HUES64 (cell line): ENCODE data around the gene ZNF343.
"Not testable (repeated sequence)": the region's sequence is repeated elsewhere in the genome, so short reads cannot be mapped to it uniquely, and the experiment has no call there.

ENCODE experiments used
- H3K27ac ChIP-seq: 2 replicates; pipeline ENCODE4 v1.7.0; 2013; ENCODE audit warnings: low read depth, low read length, inconsistent platforms
- H3K27me3 ChIP-seq: 2 replicates; pipeline ENCODE4 v1.6.1; 2013; ENCODE audit warnings: mild to moderate bottlenecking, low read length; ENCODE audit not compliant: insufficient read depth
- H3K36me3 ChIP-seq: 2 replicates; pipeline ENCODE4 v1.6.1; 2013; ENCODE audit warnings: mild to moderate bottlenecking, low read length; ENCODE audit not compliant: insufficient read depth
- H3K4me1 ChIP-seq: 2 replicates; pipeline ENCODE4 v1.6.1; 2013; ENCODE audit warnings: mild to moderate bottlenecking, low read length, moderate library complexity; ENCODE audit not compliant: insufficient read depth
- H3K4me3 ChIP-seq: 2 replicates; pipeline ENCODE4 v1.5.1; 2013; ENCODE audit warnings: mild to moderate bottlenecking, low read length, moderate library complexity
- H3K9ac ChIP-seq: 2 replicates; pipeline ENCODE4 v1.6.1; 2013; ENCODE audit warnings: mild to moderate bottlenecking, low read depth, low read length
- H3K9me3 ChIP-seq: 2 replicates; pipeline ENCODE4 v1.6.1; 2013; ENCODE audit warnings: low read depth, low read length; ENCODE audit not compliant: insufficient read depth
- WGBS: fragments of 150-250, 120-280 bp; methylation state at CpG from one replicate; pipeline ENCODE4 v1.1.7; 2013; ENCODE audit warnings: missing lambda C conversion rate; 5-methylcytosine and 5-hydroxymethylcytosine counted together

ZNF343 gene

GRCh38 chr20:2520617-2521016 is 11.9 kb upstream of the ZNF343 start:
- 90% methylated on average over 3 of the region's 3 CpGs for WGBS
- H3K27ac ChIP-seq: no peak overlapping the region
- H3K27me3 ChIP-seq: peaks cover 96% of the 10 kb centered on the region
- 0 out of 2 replicates have a peak, but pooled peaks cover 2% of the 10 kb centered on the region for H3K4me1 ChIP-seq
- no peak overlapping the region for H3K4me3 ChIP-seq
- H3K36me3 ChIP-seq: no peaks in the 10 kb centered on the region
- no peak overlapping the region for H3K9ac ChIP-seq
- H3K9me3 ChIP-seq: no peaks in the 10 kb centered on the region

DNA sequence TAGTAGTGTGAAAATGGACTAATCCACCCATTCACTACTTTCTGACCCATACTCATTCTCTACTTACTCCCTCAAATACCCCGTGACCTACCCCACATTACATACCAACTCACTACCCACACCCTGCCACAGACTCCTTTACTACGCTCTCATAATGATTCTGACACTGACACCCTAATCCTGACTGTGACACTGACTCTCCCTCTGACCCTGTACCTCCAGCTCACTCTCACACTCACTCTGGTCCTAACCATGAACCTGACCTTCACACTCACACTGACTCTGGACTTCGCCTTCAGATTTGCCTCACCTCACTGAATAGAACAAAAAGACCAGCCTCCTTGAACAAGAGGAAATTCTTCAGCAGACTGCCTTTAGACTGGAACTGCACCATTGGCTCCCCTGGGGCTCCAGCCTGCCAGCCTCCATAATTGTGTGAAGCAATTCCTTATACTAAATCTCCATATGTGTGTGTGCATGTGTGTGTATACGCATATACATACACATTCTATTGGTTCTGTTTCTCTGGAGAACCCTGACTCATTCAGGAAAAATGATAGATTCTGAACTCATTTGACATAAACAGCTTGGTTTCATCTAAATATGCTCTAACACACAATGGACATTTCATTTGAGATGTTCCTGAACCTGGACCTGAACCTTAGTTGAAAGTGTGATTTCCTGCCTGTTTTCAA is 10.5 kb upstream of the ZNF343 start:
- H3K9me3 ChIP-seq: no peaks in the 10 kb centered on the region
- no peak overlapping the region for H3K4me3 ChIP-seq
- H3K9ac ChIP-seq: no peak overlapping the region
- H3K4me1 ChIP-seq: no peaks in the 10 kb centered on the region
- WGBS: 93% methylated on average over 3 of the region's 4 CpGs
- H3K27me3 ChIP-seq: peaks cover 98% of the 10 kb centered on the region
- no peaks in the 10 kb centered on the region for H3K36me3 ChIP-seq
- H3K27ac ChIP-seq: no peak overlapping the region

DNA sequence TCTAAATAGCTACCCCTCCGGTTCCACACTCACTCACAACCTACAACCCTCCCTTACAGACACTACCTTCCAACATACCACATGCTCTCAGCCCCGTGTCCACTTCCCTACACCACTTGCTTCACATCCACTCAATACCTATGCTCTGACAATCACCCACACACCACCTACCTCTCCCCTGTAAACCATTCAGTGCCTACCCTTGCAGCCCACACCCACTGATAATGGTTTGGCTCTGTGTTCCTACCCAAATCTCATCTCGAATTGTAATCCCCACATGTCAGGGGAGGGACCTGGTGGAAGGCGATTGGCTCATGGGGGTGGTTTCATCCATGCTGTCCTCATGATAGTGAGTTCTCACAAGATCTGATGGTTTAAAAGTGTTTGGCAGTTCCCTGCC is 9.8 kb upstream of the ZNF343 start:
- 78% methylated on average over 4 of the region's 4 CpGs for WGBS
- no peaks in the 10 kb centered on the region for H3K9me3 ChIP-seq
- no peaks in the 10 kb centered on the region for H3K4me1 ChIP-seq
- peaks cover 98% of the 10 kb centered on the region for H3K27me3 ChIP-seq
- no peaks in the 10 kb centered on the region for H3K36me3 ChIP-seq
- H3K9ac ChIP-seq: no peak overlapping the region
- no peak overlapping the region for H3K27ac ChIP-seq
- H3K4me3 ChIP-seq: no peak overlapping the region

GRCh38 chr20:2518096-2518495 is 9.4 kb upstream of the ZNF343 start:
- H3K27me3 ChIP-seq: peaks cover 98% of the 10 kb centered on the region
- 92% methylated on average over 10 of the region's 10 CpGs for WGBS
- H3K9ac ChIP-seq: no peak overlapping the region
- H3K36me3 ChIP-seq: no peaks in the 10 kb centered on the region
- no peaks in the 10 kb centered on the region for H3K9me3 ChIP-seq
- H3K4me1 ChIP-seq: no peaks in the 10 kb centered on the region
- H3K27ac ChIP-seq: no peak overlapping the region
- no peak overlapping the region for H3K4me3 ChIP-seq

- H3K36me3 ChIP-seq: no peaks in the 10 kb centered on the region
- no peaks in the 10 kb centered on the region for H3K4me1 ChIP-seq
- H3K27ac ChIP-seq: no peak overlapping the region
- H3K27me3 ChIP-seq: peaks cover 98% of the 10 kb centered on the region
- WGBS: 77% methylated on average over 2 of the region's 2 CpGs
- no peak overlapping the region for H3K9ac ChIP-seq
- H3K4me3 ChIP-seq: no peak overlapping the region
- no peaks in the 10 kb centered on the region for H3K9me3 ChIP-seq
Observed at GRCh38 chr20:2516399-2516798, 7.7 kb upstream of the ZNF343 start.

- no peaks in the 10 kb centered on the region for H3K36me3 ChIP-seq
- no peak overlapping the region for H3K27ac ChIP-seq
- H3K9ac ChIP-seq: no peak overlapping the region
- H3K27me3 ChIP-seq: peaks cover 98% of the 10 kb centered on the region
- H3K4me3 ChIP-seq: no peak overlapping the region
- H3K9me3 ChIP-seq: no peaks in the 10 kb centered on the region
- H3K4me1 ChIP-seq: no peaks in the 10 kb centered on the region
- WGBS: no CpG with 5 or more reads among the region's 1 CpG
Observed at GRCh38 chr20:2515203-2515602, 6.5 kb upstream of the ZNF343 start.

- H3K27me3 ChIP-seq: peaks cover 72% of the 10 kb centered on the region
- WGBS: 5% methylated on average over 3 of the region's 3 CpGs
- H3K4me1 ChIP-seq: no peaks in the 10 kb centered on the region; the same call in 1 of the 2 replicates
- no peaks in the 10 kb centered on the region for H3K36me3 ChIP-seq
- no peaks in the 10 kb centered on the region for H3K9me3 ChIP-seq
- peak overlapping the region; percentile 70 for H3K4me3 ChIP-seq
- no peak overlapping the region for H3K27ac ChIP-seq
- H3K9ac ChIP-seq: no peak overlapping the region
Observed at GRCh38 chr20:2509794-2510193, 1.1 kb upstream of the ZNF343 start.

- H3K4me3 ChIP-seq: peak overlapping the region; percentile 70
- no peak overlapping the region; the same call in 1 of the 2 replicates for H3K9ac ChIP-seq
- H3K36me3 ChIP-seq: no peaks in the 10 kb centered on the region
- H3K27ac ChIP-seq: no peak overlapping the region; the same call in 1 of the 2 replicates
- 9% methylated on average over 8 of the region's 9 CpGs for whole genome bisulfite sequencing
- H3K27me3 ChIP-seq: peaks cover 68% of the 10 kb centered on the region
- no peaks in the 10 kb centered on the region; the same call in 1 of the 2 replicates for H3K4me1 ChIP-seq
- H3K9me3 ChIP-seq: no peaks in the 10 kb centered on the region
Observed at GRCh38 chr20:2509468-2509781, 710 bp upstream of the ZNF343 start.

- 35% methylated on average over 22 of the region's 22 CpGs for WGBS
- peak overlapping the region; percentile 71 for H3K9ac ChIP-seq
- no peaks in the 10 kb centered on the region; the same call in 1 of the 2 replicates for H3K4me1 ChIP-seq
- peak overlapping the region; percentile 70 for H3K4me3 ChIP-seq
- no peak overlapping the region for H3K27ac ChIP-seq
- H3K9me3 ChIP-seq: no peaks in the 10 kb centered on the region
- H3K27me3 ChIP-seq: peaks cover 55% of the 10 kb centered on the region
- no peaks in the 10 kb centered on the region for H3K36me3 ChIP-seq
Observed at GRCh38 chr20:2507875-2508630, 662 bp downstream of the ZNF343 start.

GRCh38 chr20:2507464-2507863 is 1.3 kb downstream of the ZNF343 start:
- Histone ChIP-seq H3K4me3 (no peak overlapping the region), H3K27ac (no peak overlapping the region), H3K9me3 (no peaks in the 10 kb centered on the region), H3K36me3 (no peaks in the 10 kb centered on the region), H3K9ac (no peak overlapping the region), H3K27me3 (peaks cover 49% of the 10 kb centered on the region), H3K4me1 (no peaks in the 10 kb centered on the region; the same call in 1 of the 2 replicates)
- WGBS: 89% methylated on average over 5 of the region's 5 CpGs

DNA sequence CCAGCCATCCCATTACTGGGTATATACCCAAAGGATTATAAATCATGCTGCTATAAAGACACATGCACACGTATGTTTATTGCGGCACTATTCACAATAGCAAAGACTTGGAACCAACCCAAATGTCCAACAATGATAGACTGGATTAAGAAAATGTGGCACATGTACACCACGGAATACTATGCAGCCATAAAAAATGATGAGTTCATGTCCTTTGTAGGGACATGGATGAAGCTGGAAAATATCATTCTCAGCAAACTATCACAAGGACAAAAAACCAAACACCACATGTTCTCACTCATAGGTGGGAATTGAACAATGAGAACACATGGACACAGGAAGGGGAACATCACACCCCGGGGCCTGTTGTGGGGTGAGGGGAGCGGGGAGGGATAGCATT is 2.3 kb downstream of the ZNF343 start:
- H3K27ac ChIP-seq, H3K9me3 ChIP-seq, H3K4me1 ChIP-seq, H3K36me3 ChIP-seq, H3K9ac ChIP-seq, H3K4me3 ChIP-seq: not testable (repeated sequence)
- 95% methylated on average over 2 of the region's 5 CpGs for WGBS
- peaks cover 38% of the 10 kb centered on the region for H3K27me3 ChIP-seq
